Stomach smooth muscle (tissue), 2 donors: ENCODE results near the gene L3MBTL4.

Source experiments
- H3K27ac ChIP-seq: one replicate; pipeline ENCODE4 v1.7.0; 2013; ENCODE audit warnings: mild to moderate bottlenecking, low read length, inconsistent platforms
- H3K27me3 ChIP-seq, 2 donors: one replicate each; pipeline ENCODE4 v1.7.0; 2013; ENCODE audit warnings: low read length in 2 of 2; ENCODE audit not compliant: insufficient read depth in 2 of 2, control insufficient read depth in 1 of 2
- H3K36me3 ChIP-seq, 2 donors: one replicate each; pipeline ENCODE4 v1.7.0; 2013; ENCODE audit warnings: low read length in 2 of 2; ENCODE audit not compliant: control insufficient read depth in 2 of 2, insufficient read depth in 2 of 2
- H3K4me1 ChIP-seq: one replicate; pipeline ENCODE4 v1.7.0; 2013; ENCODE audit warnings: low read length; ENCODE audit not compliant: control insufficient read depth, insufficient read depth
- H3K4me3 ChIP-seq, 2 donors: one replicate each; pipeline ENCODE4 v1.7.0; 2013; ENCODE audit warnings: low read length in 2 of 2
- H3K9ac ChIP-seq, 2 donors: one replicate each; pipeline ENCODE4 v1.7.0; 2013; ENCODE audit warnings: low read length in 2 of 2, mild to moderate bottlenecking in 1 of 2
- H3K9me3 ChIP-seq, 2 donors: one replicate each; pipeline ENCODE4 v1.7.0; 2013; ENCODE audit warnings: low read length in 2 of 2; ENCODE audit not compliant: control insufficient read depth in 2 of 2
- donor health status: healthy.
- donor health status: Pancreatic carcinoma.

Gene L3MBTL4

GRCh38 chr18:5930789-5931188 is 483.9 kb downstream of the L3MBTL4 start:
- H3K9ac ChIP-seq = no peak overlapping the region
- H3K4me1 ChIP-seq = no peaks in the 10 kb centered on the region
- H3K27ac ChIP-seq = no peak overlapping the region
- peaks cover 5 to 7% of the 10 kb centered on the region in 2 donors for H3K9me3 ChIP-seq
- no peaks in the 10 kb centered on the region for H3K27me3 ChIP-seq
- no peaks in the 10 kb centered on the region for H3K36me3 ChIP-seq
- H3K4me3 ChIP-seq = no peak overlapping the region

GRCh38 chr18:5918205-5918858 is 496.4 kb downstream of the L3MBTL4 start:
- Histone ChIP-seq H3K27ac (no peak overlapping the region), H3K36me3 (no peaks in the 10 kb centered on the region), H3K27me3 (peaks cover 0 to 5% of the 10 kb centered on the region in 2 donors), H3K9me3 (no peaks in the 10 kb centered on the region), H3K9ac (no peak overlapping the region), H3K4me1 (no peaks in the 10 kb centered on the region), H3K4me3 (no peak overlapping the region)

- Histone ChIP-seq H3K4me3 (no peak overlapping the region), H3K36me3 (no peaks in the 10 kb centered on the region), H3K27ac (no peak overlapping the region), H3K9me3 (no peaks in the 10 kb centered on the region), H3K27me3 (peaks cover 0 to 5% of the 10 kb centered on the region in 2 donors), H3K9ac (no peak overlapping the region), H3K4me1 (no peaks in the 10 kb centered on the region)
Measured at GRCh38 chr18:5914951-5915350, 499.8 kb downstream of the L3MBTL4 start.

GRCh38 chr18:5914016-5914415 is 500.7 kb downstream of the L3MBTL4 start:
- H3K9me3 ChIP-seq = no peaks in the 10 kb centered on the region
- H3K27ac ChIP-seq = no peak overlapping the region
- no peak overlapping the region for H3K9ac ChIP-seq
- H3K4me1 ChIP-seq = no peaks in the 10 kb centered on the region
- no peaks in the 10 kb centered on the region for H3K36me3 ChIP-seq
- H3K27me3 ChIP-seq = peaks cover 0 to 5% of the 10 kb centered on the region in 2 donors
- H3K4me3 ChIP-seq = no peak overlapping the region

- H3K4me1 ChIP-seq = no peaks in the 10 kb centered on the region
- H3K27ac ChIP-seq = no peak overlapping the region
- H3K9me3 ChIP-seq = no peaks in the 10 kb centered on the region
- H3K9ac ChIP-seq = no peak overlapping the region
- H3K36me3 ChIP-seq = no peaks in the 10 kb centered on the region
- no peak overlapping the region for H3K4me3 ChIP-seq
- peaks cover 0 to 5% of the 10 kb centered on the region in 2 donors for H3K27me3 ChIP-seq
Measured at GRCh38 chr18:5912566-5912965, 502.1 kb downstream of the L3MBTL4 start.

- Histone ChIP-seq H3K9me3 (no peaks in the 10 kb centered on the region), H3K27me3 (no peaks in the 10 kb centered on the region), H3K36me3 (no peaks in the 10 kb centered on the region), H3K9ac (no peak overlapping the region), H3K4me1 (no peaks in the 10 kb centered on the region), H3K27ac (no peak overlapping the region), H3K4me3 (no peak overlapping the region)
Measured at GRCh38 chr18:5909125-5909524, 505.6 kb downstream of the L3MBTL4 start.
